Kasumi-1 (cell line): ENCODE measurements around the gene METTL27.
"Not testable (repeated sequence)": the region's sequence is repeated elsewhere in the genome, so short reads cannot be mapped to it uniquely, and the experiment has no call there.

Source experiments
- DNase-seq, 2 experiments: peaks; one replicate each; lab custom pipeline; 2025; lab: John Stamatoyannopoulos, UW

The METTL27 gene

DNA sequence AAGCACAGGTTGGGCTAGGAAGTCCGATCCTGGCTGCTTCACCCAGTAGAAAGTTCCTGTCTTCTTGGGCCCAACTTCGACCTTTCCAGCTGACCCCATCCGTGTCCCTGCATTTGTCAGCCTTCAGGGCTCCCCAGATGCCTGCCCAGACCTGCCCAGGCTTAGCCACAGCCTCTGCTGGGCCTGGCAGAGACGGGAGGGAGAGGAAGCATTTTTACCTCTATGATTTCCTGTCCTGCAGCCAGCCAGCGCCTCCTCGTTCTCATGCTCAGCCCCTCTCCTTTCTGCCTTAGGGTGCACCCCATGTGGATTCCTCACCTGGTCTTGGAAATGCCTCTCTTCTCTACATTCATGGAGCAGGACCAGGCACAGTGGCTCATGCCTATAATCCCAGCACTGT, 3.7 kb downstream of the METTL27 start:
- no peak for DNase-seq

DNA sequence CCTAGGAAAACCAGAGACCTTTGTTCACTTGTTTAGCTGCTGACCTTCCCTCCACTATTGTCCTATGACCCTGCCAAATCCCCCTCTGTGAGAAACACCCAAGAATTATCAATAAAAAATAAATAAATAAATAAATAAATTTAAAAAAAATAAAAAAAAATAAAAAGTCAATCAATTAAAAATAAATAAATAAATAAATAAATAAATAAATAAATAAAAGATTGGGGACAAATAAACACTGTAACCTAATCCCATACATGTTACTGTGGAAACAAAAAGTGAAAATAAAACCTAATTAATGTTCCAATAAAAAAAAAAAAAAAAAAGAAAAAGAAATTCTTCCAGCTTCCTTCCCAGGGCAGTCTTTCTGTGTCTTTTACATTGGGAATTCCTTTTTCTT, 5.1 kb downstream of the METTL27 start:
- not testable (repeated sequence) for DNase-seq

DNA sequence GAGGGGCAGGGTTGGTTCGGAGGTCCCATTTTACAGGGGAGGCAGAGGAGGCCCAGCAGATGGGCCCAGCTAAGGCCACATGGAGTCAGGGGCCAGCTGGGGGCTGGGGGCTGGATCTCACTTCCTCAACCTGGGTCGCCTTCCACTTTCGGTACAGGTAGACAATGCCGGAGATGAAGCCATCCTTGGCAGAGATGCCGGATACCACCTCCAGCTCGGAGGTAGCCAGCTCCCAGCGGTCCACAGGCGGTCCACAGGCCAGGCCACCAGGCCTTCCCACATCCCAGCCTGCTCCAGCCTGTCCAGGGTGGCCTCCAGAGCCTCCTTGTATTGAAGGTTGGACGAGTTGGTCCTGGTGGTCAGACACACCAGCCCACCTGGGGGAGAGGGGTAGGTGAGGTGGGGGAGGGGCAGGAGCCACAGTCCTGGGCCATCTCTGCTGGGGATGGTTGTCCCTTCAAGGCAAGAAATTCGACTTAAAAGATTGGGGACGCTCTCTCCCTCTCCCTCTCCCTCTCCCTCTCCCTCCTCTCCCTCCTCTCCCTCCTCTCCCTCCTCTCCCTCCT, 7.6 kb downstream of the METTL27 start:
- no peak for DNase-seq

DNA sequence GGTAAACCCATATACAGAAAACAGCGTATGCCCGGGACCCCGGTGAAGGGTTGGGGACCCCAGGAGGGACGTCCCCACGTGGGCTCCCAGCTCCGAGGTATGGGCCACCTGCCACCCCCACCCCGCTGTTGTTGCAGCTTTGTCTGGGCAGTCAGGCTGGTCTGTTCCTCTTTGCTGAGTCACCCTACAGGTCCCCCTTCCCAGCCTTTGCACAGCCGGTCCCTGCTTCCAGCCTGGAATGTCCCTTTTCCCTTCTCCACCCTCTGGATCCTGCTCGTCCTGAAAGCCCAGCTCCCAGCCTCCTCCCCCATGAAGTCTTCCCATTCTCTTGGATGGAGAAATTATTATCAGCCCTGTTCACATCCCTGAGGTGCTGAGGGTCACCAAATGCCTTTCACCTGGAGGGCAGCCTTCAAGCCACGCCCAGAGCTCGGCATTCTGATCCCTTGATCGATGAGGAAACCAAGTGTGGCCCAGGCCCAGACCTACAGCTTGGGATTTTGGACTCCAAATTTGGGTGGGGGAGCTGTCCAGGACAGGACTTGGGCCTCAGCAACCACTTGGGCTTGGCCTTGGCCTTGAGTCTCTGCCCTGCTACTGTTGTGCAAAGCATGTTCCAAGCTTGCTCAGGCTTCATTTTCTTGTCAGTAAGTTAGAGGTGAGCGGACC, 8.9 kb downstream of the METTL27 start:
- DNase-seq: no peak

DNA sequence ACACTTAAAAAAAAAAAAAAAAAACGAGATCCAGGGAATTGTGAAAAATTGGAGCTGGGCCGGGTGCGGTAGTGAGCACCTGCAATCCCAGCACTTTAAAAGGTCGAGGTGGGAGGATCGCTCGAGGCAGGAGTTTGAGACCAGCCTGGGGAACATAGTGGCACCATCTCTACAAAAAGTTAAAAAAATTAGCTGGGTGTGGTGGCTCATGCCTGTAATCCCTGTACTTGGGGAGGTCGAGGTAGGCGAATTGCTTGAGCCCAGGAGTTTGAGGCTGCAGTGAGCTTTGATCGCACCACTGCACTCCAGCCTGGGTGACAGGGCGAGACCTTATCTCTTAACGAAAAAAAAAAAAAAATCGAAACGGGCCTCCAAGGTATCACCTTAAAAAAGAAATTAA, 9.5 kb downstream of the METTL27 start:
- DNase-seq: no peak

DNA sequence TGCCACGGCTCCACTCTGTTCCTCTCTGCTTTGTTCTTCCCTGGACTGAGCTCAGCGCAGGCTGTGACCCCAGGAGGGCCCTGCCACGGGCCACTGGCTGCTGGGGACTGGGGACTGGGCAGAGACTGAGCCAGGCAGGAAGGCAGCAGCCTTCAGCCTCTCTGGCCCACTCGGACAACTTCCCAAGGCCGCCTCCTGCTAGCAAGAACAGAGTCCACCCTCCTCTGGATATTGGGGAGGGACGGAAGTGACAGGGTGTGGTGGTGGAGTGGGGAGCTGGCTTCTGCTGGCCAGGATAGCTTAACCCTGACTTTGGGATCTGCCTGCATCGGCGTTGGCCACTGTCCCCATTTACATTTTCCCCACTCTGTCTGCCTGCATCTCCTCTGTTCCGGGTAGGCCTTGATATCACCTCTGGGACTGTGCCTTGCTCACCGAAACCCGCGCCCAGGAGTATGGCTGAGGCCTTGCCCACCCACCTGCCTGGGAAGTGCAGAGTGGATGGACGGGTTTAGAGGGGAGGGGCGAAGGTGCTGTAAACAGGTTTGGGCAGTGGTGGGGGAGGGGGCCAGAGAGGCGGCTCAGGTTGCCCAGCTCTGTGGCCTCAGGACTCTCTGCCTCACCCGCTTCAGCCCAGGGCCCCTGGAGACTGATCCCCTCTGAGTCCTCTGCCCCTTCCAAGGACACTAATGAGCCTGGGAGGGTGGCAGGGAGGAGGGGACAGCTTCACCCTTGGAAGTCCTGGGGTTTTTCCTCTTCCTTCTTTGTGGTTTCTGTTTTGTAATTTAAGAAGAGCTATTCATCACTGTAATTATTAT, 10.3 kb downstream of the METTL27 start:
- peak in 1 of 2 experiments; percentile 3 for DNase-seq

DNA sequence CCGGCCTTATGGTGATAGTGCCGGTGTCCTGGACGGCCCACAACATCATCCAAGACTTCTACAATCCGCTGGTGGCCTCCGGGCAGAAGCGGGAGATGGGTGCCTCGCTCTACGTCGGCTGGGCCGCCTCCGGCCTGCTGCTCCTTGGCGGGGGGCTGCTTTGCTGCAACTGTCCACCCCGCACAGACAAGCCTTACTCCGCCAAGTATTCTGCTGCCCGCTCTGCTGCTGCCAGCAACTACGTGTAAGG, 10.8 kb downstream of the METTL27 start:
- no peak for DNase-seq

DNA sequence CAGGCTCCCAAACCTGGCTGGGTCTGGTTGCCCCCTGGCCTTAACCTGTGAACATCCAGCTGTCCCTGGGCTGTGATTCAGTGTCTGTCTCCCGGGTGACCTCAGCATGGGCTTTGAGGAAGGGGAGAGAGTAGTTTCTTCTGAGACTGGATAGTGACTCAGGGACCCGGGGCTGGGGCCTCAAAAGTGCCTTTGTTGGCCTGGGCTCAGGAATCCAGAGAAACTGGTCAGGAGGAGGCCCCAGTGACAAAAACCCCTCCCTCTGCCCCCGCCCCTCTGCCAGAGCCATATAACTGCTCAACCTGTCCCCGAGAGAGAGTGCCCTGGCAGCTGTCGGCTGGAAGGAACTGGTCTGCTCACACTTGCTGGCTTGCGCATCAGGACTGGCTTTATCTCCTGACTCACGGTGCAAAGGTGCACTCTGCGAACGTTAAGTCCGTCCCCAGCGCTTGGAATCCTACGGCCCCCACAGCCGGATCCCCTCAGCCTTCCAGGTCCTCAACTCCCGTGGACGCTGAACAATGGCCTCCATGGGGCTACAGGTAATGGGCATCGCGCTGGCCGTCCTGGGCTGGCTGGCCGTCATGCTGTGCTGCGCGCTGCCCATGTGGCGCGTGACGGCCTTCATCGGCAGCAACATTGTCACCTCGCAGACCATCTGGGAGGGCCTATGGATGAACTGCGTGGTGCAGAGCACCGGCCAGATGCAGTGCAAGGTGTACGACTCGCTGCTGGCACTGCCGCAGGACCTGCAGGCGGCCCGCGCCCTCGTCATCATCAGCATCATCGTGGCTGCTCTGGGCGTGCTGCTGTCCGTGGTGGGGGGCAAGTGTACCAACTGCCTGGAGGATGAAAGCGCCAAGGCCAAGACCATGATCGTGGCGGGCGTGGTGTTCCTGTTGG, 11.4 kb downstream of the METTL27 start, which contains the start of gene CLDN4:
Gene CLDN4, plus strand, starts transcription at position 316 of the 903 bp plus-strand sequence. Its CDS starts 206 bp downstream, at position 522.
- no peak for DNase-seq

DNA sequence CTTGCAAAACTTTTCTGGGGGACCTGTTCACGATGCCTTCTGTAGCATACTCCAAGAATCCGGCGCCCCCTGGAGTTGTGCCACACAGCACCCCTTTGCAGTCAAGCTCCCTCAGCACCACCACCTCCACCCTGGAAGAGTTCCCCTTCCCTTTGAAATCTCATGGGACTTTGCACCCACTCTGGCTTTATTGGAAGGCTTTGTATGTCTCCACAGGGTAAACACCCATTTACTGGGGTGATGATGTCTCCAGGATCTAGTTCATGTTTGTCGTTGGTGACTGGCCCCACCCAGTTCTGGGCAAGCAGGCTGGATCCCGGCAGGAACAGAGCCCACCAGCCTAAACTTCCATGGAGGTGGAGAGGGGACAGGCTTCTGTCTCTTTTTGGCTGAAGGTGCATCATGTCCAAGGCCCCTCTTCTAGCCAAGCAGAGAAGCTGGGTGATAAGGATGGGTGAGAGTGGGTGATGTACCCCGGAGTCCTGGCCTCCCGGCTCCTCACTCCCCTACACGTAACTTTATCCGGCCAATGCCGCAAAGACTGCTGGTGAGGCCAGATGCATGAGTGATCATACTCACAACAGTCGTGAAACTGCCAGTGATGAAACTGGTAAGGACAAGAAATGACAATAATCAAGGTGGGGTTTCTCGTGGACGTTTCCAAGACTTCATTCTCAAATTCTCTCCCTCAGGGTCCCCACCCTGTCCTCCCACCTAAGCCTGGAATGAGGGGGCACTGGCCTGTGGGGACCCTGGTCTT, 12.2 kb downstream of the METTL27 start:
- DNase-seq: no peak

DNA sequence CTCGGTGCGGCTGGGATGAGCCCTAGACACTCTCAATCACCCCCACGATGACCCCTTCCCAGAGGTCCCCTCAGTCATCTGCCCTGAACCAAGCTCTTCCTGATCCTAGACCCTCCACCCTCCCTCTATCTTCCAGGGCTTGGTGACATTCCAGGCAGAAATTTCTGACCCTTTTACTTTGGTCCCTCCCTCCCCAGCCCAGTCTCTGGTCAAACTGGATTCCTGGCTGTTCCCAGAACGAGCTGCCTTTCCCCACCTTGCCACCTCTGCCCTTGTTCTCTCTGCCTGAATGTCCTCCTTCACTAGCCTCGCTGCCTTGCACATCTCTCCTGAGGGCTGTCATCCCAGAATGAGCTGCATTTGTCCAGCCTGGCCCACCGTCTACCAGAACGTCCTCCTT, 12.8 kb downstream of the METTL27 start:
- no peak for DNase-seq

DNA sequence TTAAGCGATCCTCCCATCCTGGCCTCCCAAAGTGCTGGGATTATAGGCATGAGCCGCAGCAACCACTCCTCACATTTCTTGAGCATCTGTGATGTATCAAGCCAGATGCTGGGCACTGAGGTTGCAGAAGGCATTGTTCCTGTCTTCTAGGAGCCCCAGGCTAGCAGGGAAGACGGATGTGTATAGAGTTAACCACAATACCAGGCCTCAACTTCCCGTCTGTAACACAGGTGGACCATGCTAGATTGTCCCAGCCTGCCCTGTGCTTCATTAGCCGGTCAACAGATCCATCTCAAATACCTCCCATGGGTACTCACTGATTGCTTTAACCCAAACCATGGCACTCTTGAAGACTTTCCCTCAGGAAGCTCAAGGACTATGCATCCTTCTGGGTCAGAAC, 13.3 kb downstream of the METTL27 start:
- DNase-seq: no peak

DNA sequence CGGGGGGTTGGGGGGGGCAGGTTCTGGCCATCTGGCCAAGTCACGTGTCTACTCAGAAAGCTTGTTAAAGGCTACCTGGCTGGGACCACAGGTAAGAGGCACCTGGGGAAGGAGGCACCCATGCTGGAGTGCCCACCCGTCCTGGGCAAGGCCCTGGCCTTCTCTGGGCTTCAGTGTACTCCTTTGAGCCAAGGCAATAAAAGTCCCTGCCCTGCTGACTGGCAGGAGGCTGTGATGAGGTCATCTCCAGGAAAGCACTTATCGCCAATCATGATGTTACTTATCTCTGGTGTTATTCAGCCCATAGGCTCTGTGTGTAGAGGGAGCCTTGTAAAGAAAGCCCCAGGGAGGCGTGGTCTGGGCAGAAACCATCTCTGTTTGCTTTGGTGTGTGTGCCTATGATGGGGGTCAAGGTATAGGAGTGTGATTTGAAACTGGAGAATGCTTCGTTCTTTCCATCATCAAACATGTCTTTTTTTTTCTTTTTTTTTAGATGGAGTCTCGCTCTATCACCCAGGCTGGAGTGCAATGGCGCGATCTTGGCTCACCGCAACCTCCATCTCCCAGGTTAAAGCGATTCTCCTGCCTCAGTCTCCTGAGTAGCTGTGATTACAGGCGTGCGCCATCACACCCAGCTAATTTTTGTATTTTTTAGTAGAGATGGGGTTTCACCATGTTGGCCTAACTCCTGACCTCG, 14.1 kb downstream of the METTL27 start:
- DNase-seq: no peak

DNA sequence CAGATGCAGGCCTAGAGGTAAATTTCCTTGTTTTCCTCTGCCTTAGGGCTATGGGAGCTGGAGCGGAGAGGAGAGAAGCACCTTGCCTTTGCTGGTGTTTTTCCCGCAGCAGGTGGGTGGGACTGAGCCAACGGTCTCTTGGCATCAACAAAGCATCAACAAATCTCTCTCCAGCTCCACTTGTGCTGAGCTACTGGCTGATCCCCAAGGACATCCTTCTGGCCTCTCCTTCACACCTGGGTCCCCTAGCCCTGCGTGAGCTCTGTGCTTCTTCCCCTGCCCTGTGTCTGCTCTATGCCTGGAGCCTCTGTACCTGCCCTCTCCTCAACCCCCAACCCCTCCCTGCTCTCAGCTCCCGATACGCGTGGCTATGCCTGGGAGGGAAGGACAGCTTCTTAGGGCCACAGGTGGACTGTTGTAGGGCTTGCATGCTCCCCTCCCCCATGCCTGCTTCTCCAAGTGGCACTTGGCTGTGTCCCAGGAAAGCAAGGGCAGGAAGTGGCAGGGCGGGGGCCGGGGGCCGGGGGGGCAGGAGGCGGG, 14.7 kb downstream of the METTL27 start:
- no peak for DNase-seq

DNA sequence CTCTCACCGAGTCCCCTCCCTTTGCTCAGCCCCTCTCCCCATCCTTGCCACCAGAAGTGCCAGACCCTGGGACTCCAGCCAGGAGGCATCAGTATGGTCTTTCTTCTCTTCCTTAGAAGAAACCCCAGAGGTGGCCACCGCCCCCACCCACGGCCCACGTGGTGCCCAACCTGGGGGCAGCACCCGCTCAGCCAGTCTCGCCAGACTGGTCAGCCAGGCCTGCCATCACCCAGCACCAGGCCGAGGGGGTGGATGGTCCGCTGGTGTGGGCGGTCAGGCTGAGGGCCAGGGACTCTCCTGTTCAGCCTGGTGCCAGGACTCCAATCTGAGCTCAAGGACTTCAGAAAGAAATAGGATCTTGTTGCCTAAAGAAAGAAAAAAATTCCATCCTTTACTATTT, 17.3 kb downstream of the METTL27 start:
- no peak for DNase-seq

DNA sequence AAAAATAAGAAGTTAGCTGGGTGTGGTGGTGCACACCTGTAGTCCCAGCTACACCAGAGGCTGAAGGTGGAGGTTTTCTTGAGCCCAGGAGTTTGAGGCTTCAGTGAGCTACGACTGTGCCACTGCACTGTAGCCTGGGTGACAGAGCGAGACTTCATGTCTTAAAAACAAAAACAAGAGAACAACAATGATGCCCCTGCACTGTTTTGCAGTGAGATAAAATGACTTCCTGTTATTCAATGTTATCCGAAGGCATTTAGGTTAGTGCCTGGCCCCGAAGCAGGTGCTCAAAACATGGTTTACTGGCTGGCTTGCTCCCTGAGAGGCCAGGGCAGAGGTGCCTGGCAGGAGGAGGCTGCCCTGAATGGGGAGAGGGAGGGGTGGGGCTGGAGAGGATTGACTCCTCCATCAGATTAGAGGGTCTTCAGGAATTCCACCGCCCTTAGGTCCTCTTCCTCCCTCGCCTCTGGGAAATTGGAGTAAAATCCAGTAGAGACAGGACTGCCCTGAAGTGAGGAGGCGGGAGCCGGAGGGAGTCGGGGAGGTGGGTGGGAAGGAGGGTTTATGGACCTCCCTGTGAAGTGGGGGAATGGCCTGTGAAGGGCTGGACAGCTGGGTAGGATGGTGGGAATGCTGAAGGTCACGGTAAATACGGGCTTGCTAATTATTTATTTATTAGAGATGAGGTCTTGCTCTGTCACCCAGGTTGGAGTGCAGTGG, 18.3 kb downstream of the METTL27 start:
- DNase-seq: no peak

DNA sequence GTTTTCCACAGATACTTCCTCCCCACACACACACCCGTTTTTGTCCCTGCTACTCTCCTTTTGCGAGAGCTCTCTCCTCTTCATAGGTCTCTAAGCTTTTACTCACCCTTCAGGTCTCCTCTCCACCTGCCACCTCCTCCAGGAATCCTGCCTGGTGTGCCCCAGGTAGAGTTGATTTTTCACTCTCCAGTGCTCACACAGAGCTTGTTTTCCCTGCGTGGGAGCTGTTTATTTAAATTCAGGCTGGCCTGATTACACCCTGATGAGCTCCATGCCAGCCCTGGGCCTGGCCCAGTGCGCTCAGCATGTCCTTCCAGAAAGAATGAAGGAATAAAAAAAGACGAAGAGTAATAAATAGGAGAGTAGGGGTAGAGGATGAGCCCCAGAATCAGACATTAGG, 19.1 kb downstream of the METTL27 start:
- no peak for DNase-seq

DNA sequence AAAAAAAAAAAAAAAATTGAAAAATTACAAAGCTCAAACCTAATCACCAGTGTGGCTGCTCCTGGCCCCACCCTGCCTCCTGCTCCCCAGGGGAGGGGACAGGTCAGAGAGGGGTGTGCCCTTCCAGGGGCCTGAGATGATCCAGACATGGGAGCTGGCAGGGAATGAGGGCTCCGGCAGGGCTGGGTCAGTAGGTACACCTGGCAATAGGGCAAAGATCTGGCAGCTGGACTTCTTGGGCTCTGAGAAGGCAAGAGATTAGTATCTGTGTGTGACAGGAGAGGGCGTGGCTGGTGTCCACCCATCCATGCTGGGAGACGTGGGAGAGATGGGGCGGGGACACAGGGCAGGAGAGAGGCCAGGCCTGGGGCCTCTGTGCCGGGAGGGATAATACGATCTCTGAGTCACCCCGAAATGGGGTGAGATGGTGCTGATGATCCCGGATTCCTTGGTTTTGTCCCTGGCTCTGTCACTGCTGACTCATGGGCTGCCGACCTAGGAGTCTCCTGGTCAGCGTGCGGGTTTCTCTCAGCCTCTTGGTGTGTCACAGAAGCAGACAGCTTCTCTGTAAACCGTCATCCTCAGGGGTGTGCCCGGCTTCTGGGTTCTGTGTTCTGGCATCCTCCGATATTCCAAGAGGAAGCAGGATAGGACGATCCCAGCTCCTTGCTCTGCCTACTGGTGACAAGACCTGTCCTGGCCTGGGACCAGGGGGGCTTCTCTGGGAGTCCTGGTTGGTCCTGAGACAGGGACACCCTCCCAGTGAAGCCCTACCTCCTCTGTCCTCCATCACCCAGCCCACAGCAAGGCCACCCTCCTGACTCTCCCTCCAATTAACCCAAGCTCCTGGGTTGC, 19.8 kb downstream of the METTL27 start:
- DNase-seq: no peak

DNA sequence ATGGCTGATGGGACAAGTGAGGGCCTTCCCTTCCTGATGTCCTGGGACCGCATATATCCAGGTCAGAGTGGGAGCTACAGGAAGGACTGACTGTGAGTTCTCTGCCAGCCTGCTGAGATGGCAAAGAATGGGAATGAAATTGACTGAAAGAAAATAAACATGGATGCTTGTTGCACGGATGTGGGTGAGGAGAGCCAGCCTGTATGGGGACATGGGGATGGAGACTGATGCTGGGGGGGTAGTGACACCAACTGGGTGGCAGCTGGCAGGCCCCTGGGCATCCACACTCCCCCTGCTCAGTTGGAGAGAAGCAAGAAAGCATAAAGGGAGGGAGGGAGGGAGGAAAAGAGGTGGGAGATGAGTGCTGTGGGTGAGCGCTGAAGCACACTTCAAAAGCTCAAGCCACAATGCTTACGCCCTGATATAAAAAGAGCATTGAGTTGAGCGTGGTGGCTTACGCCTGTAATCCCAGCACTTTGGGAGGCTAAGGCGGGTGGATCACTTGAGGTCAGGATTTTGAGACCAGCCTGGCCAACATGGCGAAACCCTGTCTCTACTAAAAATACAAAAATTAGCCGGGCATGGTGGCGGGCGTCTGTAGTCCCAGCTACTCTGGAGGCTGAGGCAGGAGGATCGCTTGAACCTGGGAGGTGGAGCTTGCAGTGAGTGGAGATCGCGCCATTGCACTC, 20.6 kb downstream of the METTL27 start:
- DNase-seq: not testable (repeated sequence)

DNA sequence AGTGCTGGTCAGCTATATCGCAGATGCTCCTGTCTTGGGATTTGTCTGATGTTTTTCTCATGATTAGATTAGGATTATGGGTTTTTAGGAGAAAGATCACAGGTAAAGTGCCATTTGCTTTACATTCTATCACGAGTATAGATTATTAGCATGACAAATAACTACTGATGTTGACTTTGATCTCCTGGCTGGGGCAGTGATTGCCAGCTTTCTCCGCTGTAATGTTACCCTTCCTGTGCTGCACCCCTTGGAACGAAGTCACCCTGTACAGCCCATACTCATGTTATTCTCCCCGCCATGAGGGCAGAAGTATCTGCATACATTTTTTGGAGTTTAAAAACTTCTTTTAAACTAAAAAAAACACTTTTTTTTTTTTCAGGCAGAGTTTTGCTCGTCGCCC, 22.3 kb downstream of the METTL27 start:
- no peak for DNase-seq
